DMS79 (cell line): ENCODE results near the gene TTC23L.
A peak's percentile ranks its signal among the peaks of the same experiment; 100 is the strongest.

ENCODE experiments used
- DNase-seq: peaks from one replicate; lab custom pipeline; 2025; lab: John Stamatoyannopoulos, UW

The TTC23L gene

DNA sequence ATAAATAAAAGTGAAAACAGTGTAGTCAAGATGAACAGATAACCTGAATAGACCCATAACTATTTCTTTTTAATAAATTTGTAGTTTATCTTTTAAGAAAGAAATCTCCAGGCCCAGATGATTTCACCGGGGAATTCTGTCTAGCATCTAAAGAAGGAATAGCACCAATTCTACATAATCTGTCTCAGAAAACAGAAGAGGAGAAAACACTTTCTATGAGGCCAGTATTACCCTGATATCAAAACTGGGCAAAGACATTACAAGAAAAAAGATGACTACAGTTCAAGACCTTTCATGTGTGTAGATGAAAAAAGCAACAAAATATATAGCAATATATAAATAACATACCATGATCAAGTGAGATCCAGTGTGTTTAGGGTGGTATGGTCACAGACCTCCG is 31.4 kb downstream of the TTC23L start:
- DNase-seq = no peak

GRCh38 chr5:34876275-34876674 is 37.3 kb downstream of the TTC23L start:
- no peak for DNase-seq

GRCh38 chr5:34881246-34881645 is 42.3 kb downstream of the TTC23L start:
- DNase-seq = no peak

DNA sequence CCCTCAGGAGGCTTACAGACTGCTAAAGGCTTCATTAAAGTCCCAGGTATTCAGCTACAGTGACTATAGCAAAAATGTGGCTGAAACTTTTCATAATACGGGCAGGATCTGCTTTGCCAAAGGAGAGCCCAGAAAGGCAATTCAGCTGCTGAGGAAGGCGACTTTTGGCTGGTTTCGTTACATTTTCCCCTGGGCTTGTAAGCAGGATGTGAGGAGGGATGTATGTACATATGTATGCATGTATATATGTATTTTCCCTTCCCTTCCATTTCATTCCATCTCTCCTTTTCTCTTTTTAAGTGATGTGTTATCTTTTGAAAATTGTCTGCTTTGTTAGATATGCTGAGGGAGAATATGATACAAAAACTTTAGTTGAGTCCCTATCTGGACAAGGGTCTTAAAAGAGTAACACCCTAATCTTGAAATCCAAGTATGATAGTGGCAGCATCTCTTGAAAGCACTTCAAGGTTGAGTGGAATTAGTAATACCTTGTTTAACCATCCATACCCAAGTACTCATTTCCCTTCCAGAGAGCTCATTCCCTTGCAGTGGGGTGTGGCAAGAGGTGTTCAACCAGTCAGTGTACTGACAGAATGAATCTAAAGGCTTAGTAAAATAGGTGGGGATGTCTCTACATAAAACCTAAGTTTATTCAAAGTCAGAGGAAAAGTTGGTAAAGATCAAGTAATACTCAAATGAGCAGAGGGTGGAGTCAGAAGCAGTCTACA is 47.6 kb downstream of the TTC23L start:
- DNase-seq = peak; percentile 26

GRCh38 chr5:34889394-34889793 is 50.4 kb downstream of the TTC23L start:
- no peak for DNase-seq

DNA sequence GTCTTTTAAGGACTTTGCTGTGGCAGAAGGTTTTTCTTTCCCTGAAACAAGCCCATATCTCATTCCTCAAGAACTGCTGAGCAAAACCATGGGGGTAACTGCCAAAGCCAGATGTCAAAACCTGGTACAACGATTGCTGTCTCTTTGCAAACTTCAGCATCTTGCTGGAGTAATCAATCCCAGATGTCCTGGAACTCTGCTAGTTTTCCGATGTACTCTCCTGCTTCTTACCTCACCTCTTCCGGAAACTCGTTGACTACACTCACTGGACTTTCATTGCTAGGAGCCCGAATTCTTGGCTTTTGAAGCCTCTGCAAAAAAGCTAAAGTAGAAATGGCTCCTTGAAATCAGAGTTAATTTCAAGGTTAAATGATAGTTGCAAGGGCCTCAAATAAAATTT is 53.0 kb downstream of the TTC23L start:
- no peak for DNase-seq

DNA sequence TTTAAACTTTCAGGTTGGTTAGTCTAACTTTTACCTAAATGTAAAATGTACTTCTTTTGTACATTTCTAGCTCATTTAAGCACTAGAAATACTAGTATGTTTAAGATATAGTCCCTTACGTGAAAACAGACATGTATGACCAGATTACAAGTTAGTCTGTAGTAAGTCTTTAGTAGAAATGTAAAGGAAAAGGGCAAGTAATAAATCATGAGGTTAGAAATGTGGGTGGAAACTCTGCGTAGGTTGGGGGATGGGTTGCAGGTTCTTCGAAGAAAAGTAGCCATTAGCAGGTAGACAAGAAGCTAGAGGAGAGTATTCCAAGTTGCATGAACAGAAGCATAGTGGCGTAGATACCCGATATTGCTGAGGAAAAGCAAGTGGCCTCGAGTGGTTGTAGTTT is 53.5 kb downstream of the TTC23L start:
- DNase-seq = no peak

DNA sequence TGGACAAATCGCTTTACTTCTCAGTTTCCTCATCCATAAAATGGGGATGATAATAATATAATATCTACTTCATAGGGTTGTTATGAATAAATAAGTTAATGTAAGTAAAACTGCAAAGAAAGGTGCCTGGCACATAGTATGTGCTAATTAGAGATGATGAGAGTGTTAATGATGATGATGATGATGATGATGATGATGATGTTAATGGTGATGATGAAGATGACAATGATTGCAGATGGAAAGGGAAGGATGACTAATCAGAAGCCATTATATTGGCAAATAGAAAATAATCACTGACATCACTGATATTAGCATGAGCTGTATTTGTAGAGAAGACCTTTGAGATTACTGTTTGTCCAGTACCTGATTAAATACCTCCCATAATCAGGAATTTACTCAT is 55.8 kb downstream of the TTC23L start:
- DNase-seq = no peak

DNA sequence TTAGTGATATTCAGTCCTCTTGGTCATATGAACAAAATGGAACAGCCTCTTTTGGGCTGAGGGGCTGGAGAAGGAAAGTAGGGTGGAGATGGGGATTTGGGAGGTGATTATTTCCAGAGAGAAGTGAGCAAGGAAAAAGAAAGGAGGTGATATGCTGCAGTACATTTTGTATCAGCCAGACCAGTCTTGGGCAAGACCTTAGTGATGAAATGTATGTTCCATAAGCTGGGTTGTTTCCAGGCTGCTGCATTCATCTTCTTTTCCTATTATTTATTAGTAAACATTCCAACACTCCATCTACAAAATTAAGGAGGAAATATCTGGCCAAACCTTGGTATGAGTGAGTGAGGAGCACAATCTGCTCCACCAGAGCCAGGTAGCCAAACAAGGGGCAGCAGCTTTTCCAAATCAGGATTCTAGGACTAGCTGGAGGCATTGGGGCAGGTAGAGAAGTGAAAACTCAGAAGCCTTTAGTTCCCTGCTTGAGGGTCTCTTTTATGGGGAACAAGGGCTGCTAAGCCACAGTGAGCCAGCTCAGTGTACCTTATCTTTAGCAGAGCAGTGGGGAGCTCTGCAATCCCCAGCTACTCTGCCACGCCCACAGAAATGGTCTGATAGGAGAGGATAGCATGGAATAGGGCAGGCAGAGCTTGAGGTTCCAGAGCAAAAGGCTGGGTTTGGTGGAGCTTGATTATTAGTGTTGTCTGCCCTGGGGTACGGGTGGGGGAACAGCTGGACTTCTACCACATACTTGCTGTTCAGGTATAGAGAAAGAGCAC is 56.9 kb downstream of the TTC23L start:
- no peak for DNase-seq

GRCh38 chr5:34897646-34898045 is 58.7 kb downstream of the TTC23L start:
- no peak for DNase-seq

- DNase-seq = peak; percentile 3
Measured at GRCh38 chr5:34898258-34898895, 59.4 kb downstream of the TTC23L start.

DNA sequence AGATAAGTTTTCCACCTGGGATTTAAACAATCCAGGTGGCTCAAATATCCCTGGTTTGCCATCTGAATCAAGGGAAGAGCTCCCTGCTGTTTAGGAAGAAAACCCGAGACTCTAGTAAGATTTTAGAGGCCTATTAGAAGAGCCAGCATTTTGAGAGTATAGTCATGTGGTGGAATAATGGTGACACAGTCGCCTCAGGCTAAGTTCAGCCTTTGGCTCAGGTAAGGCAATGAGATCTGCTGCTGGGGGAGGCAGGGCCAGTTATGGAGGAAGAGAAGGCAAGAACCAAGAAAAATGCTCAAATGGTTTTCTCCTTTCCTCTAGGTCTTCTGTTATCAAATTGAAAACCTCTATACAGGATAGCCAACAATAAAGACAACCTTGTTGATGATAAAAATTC is 60.1 kb downstream of the TTC23L start:
- DNase-seq = no peak

DNA sequence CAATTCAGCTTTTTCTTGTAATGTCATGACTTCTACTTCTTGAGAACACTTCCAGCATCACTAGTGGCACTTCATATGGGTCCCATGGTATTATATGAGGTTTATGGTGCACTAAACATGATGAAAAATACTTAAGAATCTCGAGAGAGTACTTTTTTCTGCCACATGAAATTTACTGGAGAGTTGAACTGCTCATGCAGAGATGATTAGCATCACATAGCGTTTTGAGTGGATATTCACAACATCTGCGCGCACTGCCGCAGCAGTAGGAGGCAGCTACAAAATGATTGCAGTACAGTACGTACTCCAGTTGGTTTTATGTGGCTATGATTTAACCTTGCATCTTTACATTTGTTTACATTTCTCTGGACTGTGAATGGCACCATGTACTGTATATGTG is 61.7 kb downstream of the TTC23L start:
- DNase-seq = peak; percentile 92

GRCh38 chr5:34903260-34903659 is 64.3 kb downstream of the TTC23L start:
- no peak for DNase-seq

- no peak for DNase-seq
Measured at GRCh38 chr5:34905564-34905963, 66.6 kb downstream of the TTC23L start.

GRCh38 chr5:34913072-34913471 is 74.1 kb downstream of the TTC23L start:
- DNase-seq = no peak

DNA sequence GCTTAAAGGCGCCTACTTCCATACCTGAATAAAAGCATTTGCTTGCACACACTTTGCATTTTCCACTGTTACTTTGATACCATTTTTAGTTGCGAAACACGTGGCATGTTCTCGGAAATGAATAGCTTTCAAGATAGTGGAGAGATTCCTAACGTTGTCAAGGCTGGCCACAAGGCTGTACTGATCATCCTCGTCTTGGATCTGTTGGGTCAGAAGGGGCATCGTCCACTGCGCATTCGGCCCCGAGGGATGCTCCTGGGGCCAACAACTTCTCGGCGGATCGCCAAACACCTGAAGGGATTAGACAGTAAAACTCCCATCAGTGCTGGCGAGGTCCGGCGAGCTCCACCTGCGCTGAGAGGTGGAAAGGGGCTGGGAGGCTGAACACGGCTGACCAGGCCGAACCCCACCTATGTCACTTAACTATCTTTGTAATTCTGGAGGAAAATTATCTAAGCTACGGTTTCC is 75.7 kb downstream of the TTC23L start:
- DNase-seq = no peak

GRCh38 chr5:34915139-34915855 is 76.3 kb downstream of the TTC23L start, which contains the start of the genes BRIX1 and RAD1:
Gene BRIX1 (plus strand): TSS chr5:34915711. CDS start chr5:34915739, 28 bp downstream.
Gene RAD1 (minus strand): TSS chr5:34915504. CDS start chr5:34914892, 612 bp downstream.
- peak; percentile 85 for DNase-seq

GRCh38 chr5:34915856-34916192 is 76.9 kb downstream of the TTC23L start:
- no peak for DNase-seq

- no peak for DNase-seq
Measured at GRCh38 chr5:34916518-34916917, 77.6 kb downstream of the TTC23L start.

GRCh38 chr5:34918025-34918424 is 79.1 kb downstream of the TTC23L start:
- no peak for DNase-seq

- no peak for DNase-seq
Measured at GRCh38 chr5:34919077-34919476, 80.1 kb downstream of the TTC23L start.
